C4-2B (cell line): ENCODE data around the gene CASP5.
"Not testable (repeated sequence)": the region's sequence is repeated elsewhere in the genome, so short reads cannot be mapped to it uniquely, and the experiment has no call there.

Experiments
- H3K27ac ChIP-seq: fragments of 450-650 bp; 2 replicates; pipeline ENCODE4 v1.5.1; 2017
- ZFX ChIP-seq: fragments of 450-650 bp; IDR thresholded peaks from 2 replicates; pipeline ENCODE4 v1.6.1; 2017
- TF ChIP-seq, protein P1 (sequence below): fragments of 450-650 bp; conservative IDR thresholded peaks from 2 replicates; pipeline ENCODE4 v1.5.1; 2017; ENCODE audit warnings: mild to moderate bottlenecking

Gene CASP5

DNA sequence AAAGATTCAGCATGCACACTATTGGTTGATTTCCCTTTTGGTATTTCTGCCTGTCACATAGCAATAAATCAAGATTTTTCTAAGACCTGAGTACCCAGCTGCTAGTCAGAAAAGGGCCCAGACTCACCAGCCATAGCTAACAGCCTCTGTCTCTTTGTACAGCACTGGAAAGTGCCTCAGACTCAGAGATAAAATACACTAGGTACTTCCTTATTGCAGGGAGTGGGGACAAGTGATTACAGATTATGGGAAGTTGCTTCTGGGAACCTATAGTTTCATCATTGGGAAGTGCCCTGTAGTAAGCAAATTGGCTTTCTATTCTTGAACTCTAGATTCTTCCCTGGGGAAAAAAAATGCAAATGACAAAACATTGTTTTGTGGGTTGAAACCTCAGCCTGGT is at the start of gene CASP5:
Gene CASP5, minus strand, starts transcription at position 166 of the 400 bp plus-strand sequence. Its CDS starts 32 bp downstream, at position 134.
- H3K27ac ChIP-seq, result no peak within 1 kb of the TSS
- TF ChIP-seq, protein P1, sequence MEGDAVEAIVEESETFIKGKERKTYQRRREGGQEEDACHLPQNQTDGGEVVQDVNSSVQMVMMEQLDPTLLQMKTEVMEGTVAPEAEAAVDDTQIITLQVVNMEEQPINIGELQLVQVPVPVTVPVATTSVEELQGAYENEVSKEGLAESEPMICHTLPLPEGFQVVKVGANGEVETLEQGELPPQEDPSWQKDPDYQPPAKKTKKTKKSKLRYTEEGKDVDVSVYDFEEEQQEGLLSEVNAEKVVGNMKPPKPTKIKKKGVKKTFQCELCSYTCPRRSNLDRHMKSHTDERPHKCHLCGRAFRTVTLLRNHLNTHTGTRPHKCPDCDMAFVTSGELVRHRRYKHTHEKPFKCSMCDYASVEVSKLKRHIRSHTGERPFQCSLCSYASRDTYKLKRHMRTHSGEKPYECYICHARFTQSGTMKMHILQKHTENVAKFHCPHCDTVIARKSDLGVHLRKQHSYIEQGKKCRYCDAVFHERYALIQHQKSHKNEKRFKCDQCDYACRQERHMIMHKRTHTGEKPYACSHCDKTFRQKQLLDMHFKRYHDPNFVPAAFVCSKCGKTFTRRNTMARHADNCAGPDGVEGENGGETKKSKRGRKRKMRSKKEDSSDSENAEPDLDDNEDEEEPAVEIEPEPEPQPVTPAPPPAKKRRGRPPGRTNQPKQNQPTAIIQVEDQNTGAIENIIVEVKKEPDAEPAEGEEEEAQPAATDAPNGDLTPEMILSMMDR, result no peak
- no peak for TF ChIP-seq ZFX

DNA sequence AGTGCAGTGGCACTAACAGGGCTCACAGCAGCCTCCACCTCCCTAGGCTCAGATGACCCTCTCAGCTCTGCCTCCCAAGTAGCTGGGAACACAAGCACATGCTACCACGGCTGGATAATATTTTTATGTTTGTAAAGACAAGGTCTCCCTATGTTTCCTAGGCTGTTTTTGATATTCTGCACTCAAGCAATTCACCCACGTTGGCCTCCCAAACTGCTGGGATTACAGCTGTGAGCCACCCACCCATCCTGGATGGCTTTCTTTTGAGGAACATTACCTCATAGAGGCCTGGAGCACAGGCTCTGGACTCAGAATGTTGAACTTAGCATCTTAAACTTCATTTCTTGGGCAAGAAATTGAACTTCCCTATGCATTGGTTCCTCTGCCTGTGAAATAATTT is 49.1 kb upstream of the CASP5 start:
- H3K27ac ChIP-seq, result not testable (repeated sequence)

DNA sequence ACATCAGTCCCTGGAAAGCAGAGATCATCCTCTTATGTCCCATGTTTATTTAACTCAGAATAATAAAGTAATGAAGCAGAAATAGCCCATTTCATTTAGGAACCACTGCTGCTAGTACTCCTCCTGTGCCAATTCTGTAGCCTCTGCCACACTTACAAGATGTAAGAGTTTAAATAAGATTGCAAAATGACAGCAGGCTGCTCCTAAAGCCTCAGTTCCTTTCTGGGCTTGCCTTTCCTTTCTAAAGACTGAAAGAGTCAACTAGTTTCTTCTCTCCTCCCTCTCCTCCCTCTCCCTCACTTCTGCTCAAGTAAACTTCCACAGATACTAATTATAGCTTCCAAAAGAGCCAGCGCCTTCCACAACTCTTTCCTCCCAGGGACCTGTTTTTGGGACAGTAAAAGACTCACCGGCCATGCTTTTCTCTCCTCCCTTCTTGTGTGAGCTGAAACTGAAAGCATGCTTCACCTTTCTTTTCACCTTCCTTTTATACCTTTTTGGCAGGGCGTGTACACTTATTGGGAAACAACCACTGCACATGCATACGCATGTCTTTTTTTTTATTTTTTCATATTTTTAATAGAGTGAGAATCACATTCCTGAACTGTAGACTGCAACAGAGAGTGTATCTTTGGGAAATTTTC is 48.2 kb upstream of the CASP5 start:
- TF ChIP-seq, protein P1, result no peak
- no peak overlapping the region for H3K27ac ChIP-seq

DNA sequence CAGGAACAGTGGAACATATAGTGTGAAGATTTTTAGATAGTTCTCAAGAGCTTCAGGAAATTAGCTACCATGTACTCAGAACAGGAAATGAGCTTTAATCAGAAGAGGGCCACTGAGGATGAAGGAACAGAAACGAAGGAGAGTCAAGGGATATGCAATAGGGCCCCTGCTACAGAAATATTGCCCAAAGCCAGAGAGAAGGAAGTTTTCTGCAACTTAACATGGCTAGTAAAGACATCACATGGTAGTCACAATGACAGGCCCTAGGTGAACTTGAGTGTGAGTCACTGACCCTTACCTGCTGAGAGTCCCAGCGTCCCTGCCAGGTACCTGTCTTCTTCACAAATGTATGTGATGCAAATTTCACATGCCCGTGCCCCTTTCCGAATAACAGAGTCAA is 47.3 kb upstream of the CASP5 start:
- TF ChIP-seq ZFX, result no peak
- TF ChIP-seq, protein P1, result no peak
- no peak overlapping the region for H3K27ac ChIP-seq

DNA sequence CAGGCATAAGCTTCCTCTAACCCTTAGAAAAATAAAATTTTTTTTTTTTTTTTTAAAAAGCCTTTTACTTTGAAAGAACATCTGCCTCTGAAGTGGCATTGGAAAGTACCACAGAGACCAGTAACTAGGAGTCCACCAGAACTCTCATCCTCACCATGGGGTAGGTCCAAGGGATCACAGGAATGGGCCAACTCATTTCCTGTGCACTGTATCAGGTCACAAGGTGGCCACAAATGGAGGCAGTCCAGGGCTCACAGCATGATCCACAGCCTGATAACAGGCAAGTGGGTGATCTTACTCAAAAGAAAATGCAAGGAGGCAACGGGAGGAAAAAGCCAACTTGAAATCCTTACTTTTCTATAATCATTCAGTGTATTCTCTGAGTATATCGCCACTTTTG is 46.8 kb upstream of the CASP5 start:
- H3K27ac ChIP-seq, result not testable (repeated sequence)

DNA sequence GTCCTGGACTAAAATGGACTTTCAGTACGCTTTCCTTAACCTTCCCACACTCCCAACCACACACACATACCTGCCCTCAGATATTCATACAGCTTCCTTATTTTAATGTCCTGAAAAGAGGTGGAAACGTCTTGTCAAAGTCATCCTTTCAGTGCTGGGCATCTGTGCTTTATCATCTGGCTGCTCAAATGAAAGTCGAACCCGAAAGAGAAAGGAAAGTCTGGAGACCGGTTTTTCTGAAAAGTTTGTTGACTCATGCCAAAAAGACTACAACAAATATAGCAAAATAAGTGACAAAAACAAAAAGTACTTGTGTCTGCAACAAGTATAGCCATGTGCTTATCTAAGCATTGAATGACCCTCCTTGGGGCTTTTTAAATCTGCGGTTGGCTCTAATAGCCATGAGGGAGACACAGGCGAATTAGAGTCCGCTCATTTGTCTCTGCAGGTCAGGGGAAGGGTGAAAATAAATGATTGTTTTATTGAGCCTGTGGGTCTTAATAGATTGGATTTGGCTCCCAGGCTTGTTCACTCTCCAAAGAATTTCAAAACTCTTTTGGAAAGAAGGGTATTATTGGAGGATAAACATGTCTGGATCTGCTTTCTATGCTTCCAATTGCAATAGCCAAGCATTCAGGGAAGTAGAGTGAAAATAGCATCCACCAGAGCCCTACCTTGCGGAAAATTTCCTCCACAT is 40.4 kb upstream of the CASP5 start:
- H3K27ac ChIP-seq, result not testable (repeated sequence)

DNA sequence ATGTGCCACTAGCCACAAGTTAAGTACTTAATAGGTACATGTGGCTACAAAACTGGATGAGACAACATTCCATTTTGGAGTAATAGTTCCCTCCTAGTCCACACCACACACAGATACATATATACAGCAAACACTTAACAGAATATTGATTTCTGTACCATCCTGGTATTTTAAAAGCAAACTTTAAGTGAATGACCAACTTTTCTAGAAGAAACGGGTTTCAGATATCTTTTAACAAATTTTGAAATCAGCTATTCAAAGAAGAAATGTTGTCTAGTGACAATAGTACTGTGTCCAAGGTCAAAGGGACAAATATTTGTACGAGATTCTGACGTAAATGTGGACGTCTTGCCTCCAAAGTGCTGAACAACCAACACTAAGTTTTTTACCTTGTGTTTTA is 34.5 kb upstream of the CASP5 start:
- H3K27ac ChIP-seq, result no peak overlapping the region
- TF ChIP-seq, protein P1, result no peak
- TF ChIP-seq ZFX, result no peak

DNA sequence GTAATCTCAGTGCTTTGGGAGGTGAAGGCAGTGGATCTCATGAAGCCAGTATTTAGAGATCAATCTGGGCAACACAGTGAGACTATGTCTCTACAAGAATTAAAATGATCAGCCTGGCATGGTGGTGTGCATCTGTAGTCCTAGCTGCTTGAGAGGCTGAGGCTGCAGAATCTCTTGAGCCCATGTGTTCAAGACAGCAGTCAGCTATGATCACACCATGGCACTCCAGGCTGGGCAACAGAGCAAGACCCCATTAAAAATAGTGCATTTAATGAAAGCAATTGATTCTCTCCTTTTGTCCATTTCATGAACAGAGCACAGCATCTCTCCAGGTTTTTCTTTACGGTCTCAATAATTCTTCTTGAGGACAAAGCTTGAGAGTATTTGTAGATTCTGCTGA is 33.5 kb upstream of the CASP5 start:
- no peak for TF ChIP-seq ZFX
- TF ChIP-seq, protein P1, result no peak
- H3K27ac ChIP-seq, result no peak overlapping the region

DNA sequence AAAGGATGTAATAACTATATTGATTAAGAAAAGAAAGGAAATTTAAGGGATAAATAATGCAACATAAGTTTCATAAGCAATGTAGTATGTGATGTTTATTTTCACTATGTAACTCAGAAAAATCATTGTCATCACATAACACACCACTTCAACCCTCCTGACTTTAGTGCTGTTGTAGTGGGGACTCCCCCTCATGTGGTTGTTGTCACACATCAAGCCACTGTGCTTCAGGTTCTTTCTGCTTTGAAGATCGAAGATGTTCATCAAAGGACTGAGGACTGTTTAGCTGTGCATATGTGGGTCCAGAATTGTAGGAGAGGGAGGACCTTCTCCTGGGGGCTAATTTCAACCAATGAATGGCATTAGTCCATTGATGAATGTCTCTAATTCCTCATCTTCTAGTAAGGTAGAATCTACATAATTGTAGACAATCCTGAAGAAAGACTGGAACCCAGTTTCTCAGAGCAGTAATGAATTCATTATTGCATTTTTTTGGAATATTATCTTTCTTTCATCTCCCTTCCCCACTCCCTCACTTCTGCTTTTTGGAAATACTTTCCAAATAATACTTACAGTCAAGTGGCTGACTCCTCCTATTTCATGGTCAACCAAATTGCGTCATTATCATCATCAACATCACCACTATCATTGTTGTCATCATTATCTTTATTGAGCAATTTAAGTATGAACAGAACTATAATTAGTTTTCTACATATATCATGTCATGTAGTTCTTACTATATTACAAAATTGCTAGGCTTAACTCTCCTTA is 31.9 kb upstream of the CASP5 start:
- TF ChIP-seq, protein P1, result no peak
- TF ChIP-seq ZFX, result no peak
- no peak overlapping the region for H3K27ac ChIP-seq
